Measurements from ENCODE around the gene USP5.
"Not testable (repeated sequence)": the region's sequence is repeated elsewhere in the genome, so short reads cannot be mapped to it uniquely, and the experiment has no call there.

GRCh38 chr12:6892683-6893082 is 40.7 kb downstream of the USP5 start:
- not testable (repeated sequence) for TF ChIP-seq POLR2A, CTCF (IDR thresholded peaks at IDR 0.05)

Measured in Peyer's patch (tissue), 4 donors.